HG02588 (cell line): ENCODE results near the gene MEIG1.
"Not testable (repeated sequence)": the region's sequence is repeated elsewhere in the genome, so short reads cannot be mapped to it uniquely, and the experiment has no call there.

Experiments
- ATAC-seq: cut with Tn5 transposase; IDR thresholded peaks from one replicate; pipeline ENCODE4 v1.9.1; 2021; ENCODE audit warnings: mild to moderate bottlenecking, moderate library complexity; ENCODE audit not compliant: unreplicated experiment

MEIG1 gene

GRCh38 chr10:14959221-14960057, at the start of gene MEIG1:
Gene MEIG1 (plus strand): TSS chr10:14959388. CDS start chr10:14966469, 7,081 bp downstream.
- peak; percentile 83 for ATAC-seq

GRCh38 chr10:14910953-14911352, 48.2 kb upstream of the MEIG1 start:
- no peak for ATAC-seq

GRCh38 chr10:14911801-14912200, 47.4 kb upstream of the MEIG1 start:
- ATAC-seq, result no peak

- no peak for ATAC-seq
These were observed 42.6 kb upstream of the MEIG1 start for GRCh38 chr10:14916600-14916999.

- ATAC-seq, result no peak
These were observed 41.4 kb upstream of the MEIG1 start for GRCh38 chr10:14917827-14918226.

- ATAC-seq, result no peak
These were observed 40.2 kb upstream of the MEIG1 start for GRCh38 chr10:14918964-14919363.

- no peak for ATAC-seq
These were observed 35.2 kb upstream of the MEIG1 start for GRCh38 chr10:14924013-14924412.

- ATAC-seq, result no peak
These were observed 33.9 kb upstream of the MEIG1 start for GRCh38 chr10:14925268-14925667.

GRCh38 chr10:14926061-14926470, 33.1 kb upstream of the MEIG1 start:
- ATAC-seq, result peak; percentile 10

- ATAC-seq, result peak; percentile 94
These were observed 32.3 kb upstream of the MEIG1 start for GRCh38 chr10:14926722-14927416.

- ATAC-seq, result no peak
These were observed 28.6 kb upstream of the MEIG1 start for GRCh38 chr10:14930610-14931009.

- no peak for ATAC-seq
These were observed 22.6 kb upstream of the MEIG1 start for GRCh38 chr10:14936584-14936983.

GRCh38 chr10:14938971-14939370, 20.2 kb upstream of the MEIG1 start:
- not testable (repeated sequence) for ATAC-seq

- ATAC-seq, result not testable (repeated sequence)
These were observed 16.8 kb upstream of the MEIG1 start for GRCh38 chr10:14942147-14942949.

GRCh38 chr10:14942950-14943338, 16.2 kb upstream of the MEIG1 start:
- not testable (repeated sequence) for ATAC-seq

- no peak for ATAC-seq
These were observed 14.1 kb upstream of the MEIG1 start for GRCh38 chr10:14945108-14945507.

GRCh38 chr10:14947268-14947667, 11.9 kb upstream of the MEIG1 start:
- ATAC-seq, result no peak

- no peak for ATAC-seq
These were observed 9.9 kb upstream of the MEIG1 start for GRCh38 chr10:14949291-14949690.

- ATAC-seq, result no peak
These were observed 6.3 kb upstream of the MEIG1 start for GRCh38 chr10:14952851-14953423.

GRCh38 chr10:14953424-14954000, 5.7 kb upstream of the MEIG1 start:
- ATAC-seq, result peak; percentile 34
